Natural killer cell treated with Interleukin-12 subunit alpha and Interleukin-12 subunit beta and Interleukin-15 and Interleukin-18, amount 100 ng/mL, for 72 hours (primary cell): ENCODE data around the gene ZFAND3. TPM values are rescaled to one million over a fixed set of nuclear protein-coding genes. Genes with fewer than 3 reads are reported as not detected.

Experiments
- ATAC-seq, 2 donors: fragments of 150-1000 bp; cut with Tn5 transposase in 1 of 2; sonication (Bioruptor Pico), chemical (Tn5 transposase) in 1 of 2; 2 replicates each; pipeline ENCODE4 v1.10.0; 2021
- DNase-seq: peaks from one replicate; pipeline ENCODE4 v3.0.0; 2022; ENCODE audit warnings: low spot score
- H3K27ac Mint-ChIP-seq, 2 donors: 1 replicate in 1 of 2; 2 replicates in 1 of 2; pipeline ENCODE4 v1.8.0; 2022; ENCODE audit warnings: mixed read lengths in 2 of 2, mild to moderate bottlenecking in 1 of 2, moderate library complexity in 1 of 2
- H3K27me3 Mint-ChIP-seq, 2 donors: 1 replicate in 1 of 2; 2 replicates in 1 of 2; pipeline ENCODE4 v1.8.0; 2022; ENCODE audit warnings: mixed read lengths in 2 of 2
- H3K36me3 Mint-ChIP-seq: one replicate; pipeline ENCODE4 v1.8.0; 2022; ENCODE audit warnings: mixed read lengths
- H3K4me1 Mint-ChIP-seq, 2 donors: 1 replicate in 1 of 2; 2 replicates in 1 of 2; pipeline ENCODE4 v1.8.0; 2022; ENCODE audit warnings: low read depth in 2 of 2, mixed read lengths in 2 of 2, mild to moderate bottlenecking in 1 of 2
- H3K4me3 Mint-ChIP-seq: one replicate; pipeline ENCODE4 v1.8.0; 2022; ENCODE audit warnings: mixed read lengths
- H3K9me3 Mint-ChIP-seq: 2 replicates; pipeline ENCODE4 v1.8.0; 2022; ENCODE audit warnings: mixed read lengths
- total RNA-seq, 2 donors: library from RNA; stranded (reverse); gene quantifications; one replicate each; pipeline ENCODE4 v1.2.3, GENCODE V29; 2022

The ZFAND3 gene
- total RNA-seq, 2 donors from 2014 or later, result 51.0 to 100 TPM

DNA sequence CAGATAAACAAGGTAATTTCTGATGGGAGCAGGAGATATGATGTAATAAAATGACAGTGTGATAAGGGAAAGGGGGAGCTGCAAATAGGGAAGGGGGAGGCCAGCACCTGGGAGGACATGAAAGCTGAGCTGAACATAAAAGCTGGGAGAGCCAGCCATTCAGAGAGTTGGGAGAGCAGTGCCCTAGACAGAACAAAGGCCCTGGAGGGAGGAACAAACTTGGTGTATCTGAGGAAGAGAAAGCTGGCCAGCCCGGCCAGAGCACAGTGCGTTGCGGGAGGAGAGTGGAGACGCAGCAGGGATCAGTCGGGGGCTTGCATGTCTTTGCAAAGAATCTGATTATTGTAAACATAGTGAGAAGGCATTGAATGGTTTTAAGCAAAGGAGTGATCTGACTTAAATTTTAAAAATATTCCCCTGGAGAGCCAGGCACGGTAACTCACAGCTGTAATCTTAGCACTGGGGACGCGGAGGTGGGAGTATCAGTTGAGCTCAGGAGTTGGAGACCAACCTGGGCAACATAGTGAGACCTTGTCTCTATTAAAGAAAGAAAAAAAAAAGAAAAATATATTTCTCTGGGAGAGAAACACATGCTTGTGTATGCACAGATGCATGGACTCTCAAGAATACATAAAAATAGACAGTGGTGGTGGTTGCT is 318.2 kb downstream of the ZFAND3 start:
- DNase-seq (no peak), ATAC-seq (no peak)
- Mint-ChIP-seq H3K36me3 (no peaks in the 10 kb centered on the region), H3K4me3 (no peak overlapping the region), H3K27ac (no peak overlapping the region), H3K9me3 (no peaks in the 10 kb centered on the region), H3K4me1 (peaks cover 51% of the 10 kb centered on the region in 2 donors), H3K27me3 (no peaks in the 10 kb centered on the region)

DNA sequence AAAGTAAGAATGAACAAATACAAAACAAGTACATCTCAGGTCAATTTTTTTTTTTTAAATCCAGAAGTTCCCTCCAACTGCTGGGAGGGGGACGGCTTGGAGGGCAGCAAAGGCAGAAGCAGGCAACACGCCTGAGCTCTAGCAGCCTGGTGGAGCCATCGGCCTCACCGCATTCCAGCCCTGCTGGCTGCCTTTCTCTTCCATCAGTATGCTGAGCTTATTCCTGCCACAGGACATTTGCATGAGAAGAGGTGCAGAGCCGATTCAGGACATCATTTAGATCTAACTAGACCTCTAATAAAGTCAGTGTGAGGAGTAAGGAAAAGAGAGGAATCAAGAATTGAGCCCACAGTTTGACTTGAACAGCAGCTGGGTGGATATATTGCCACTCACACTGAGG is 318.8 kb downstream of the ZFAND3 start:
- Mint-ChIP-seq H3K27me3 (no peaks in the 10 kb centered on the region), H3K4me3 (no peak overlapping the region), H3K27ac (no peak overlapping the region), H3K9me3 (no peaks in the 10 kb centered on the region), H3K4me1 (peaks cover 45 to 46% of the 10 kb centered on the region in 2 donors), H3K36me3 (no peaks in the 10 kb centered on the region)
- no peak for DNase-seq
- no peak for ATAC-seq

DNA sequence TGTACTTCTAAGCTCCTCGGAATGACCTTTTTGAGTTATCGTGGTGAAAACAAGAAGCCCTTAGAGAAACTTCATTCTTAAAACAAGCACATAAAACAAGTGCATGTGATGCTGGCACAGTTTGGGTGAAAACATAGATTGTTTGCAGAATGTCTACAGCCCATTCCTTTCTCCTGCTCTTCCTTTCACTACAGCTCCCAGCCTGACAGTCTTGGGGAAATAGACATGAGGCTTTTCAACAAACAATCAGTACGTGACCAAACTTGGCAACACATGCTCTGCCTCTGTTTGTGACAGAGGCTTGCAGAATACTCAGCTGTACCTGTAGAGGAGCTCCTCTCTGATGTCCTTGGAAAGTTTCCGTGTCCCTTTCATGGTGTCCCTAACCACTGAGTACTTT is 321.6 kb downstream of the ZFAND3 start:
- Mint-ChIP-seq H3K27ac (no peak overlapping the region), H3K4me1 (peaks cover 43 to 48% of the 10 kb centered on the region in 2 donors)

DNA sequence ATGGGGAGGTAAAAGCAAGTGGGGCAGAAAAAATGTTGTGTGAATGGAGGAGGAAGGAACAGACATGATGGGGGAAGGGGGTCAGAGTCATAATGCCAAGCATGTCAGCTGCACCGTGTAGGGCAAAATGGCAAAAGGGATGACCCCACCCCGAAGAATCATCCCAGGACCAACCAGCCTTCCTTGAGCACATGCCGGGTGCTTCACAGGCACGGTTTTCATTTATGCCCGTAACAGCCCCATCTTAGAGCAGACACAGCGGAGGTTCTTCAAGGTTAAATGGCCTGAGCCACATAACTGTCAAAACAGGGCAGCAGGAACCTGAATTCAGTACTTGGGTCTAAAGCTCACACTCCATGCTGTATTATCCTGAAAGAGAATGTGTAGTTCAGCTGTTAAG is 322.2 kb downstream of the ZFAND3 start:
- Mint-ChIP-seq H3K9me3 (no peaks in the 10 kb centered on the region), H3K36me3 (no peaks in the 10 kb centered on the region), H3K27me3 (no peaks in the 10 kb centered on the region), H3K4me1 (peaks cover 45 to 54% of the 10 kb centered on the region in 2 donors), H3K27ac (no peak overlapping the region), H3K4me3 (no peak overlapping the region)
- ATAC-seq (no peak), DNase-seq (no peak)

More for the DNA sequence above, 321.6 kb downstream of the ZFAND3 start:
- no peak overlapping the region for H3K4me3 Mint-ChIP-seq
- ATAC-seq (no peak), DNase-seq (no peak)
- H3K36me3 Mint-ChIP-seq, result no peaks in the 10 kb centered on the region
- H3K9me3 Mint-ChIP-seq, result no peaks in the 10 kb centered on the region
- H3K27me3 Mint-ChIP-seq, result no peaks in the 10 kb centered on the region

DNA sequence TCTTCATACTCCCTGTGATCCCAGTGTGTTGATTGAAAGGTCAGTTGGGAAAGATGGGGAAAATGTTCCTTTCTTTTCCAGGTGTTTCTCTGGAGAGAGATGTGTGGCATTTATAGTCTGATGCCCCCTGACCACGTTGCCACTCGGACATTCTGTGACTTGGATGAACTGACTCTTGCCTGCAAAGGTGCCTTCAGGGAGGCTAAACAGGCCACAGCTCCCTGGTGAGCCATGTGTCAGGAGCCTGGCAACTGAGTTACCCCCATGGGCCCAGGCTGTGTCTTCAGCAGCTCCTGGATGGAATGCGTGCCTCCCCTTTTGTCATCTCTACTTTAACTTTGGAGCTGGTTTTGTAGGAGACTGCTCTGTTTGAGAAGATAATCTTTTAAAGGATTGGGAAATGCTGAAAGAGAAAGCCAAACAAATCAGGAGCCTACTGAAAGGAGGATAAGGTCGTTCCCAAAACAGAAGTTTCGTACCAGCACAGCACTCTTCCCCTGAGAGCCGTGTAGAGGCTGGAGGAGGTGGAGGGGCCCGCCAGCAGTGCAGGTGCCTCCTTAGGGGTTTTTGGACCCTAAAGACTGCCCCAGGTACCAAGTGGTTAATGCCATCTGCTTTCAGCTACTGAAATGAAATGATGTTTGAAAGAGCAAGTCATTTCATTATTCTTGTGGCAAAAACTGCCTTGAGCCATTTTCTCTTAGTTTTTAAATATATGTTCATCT is 322.8 kb downstream of the ZFAND3 start:
- H3K36me3 Mint-ChIP-seq, result no peaks in the 10 kb centered on the region
- H3K27me3 Mint-ChIP-seq, result no peaks in the 10 kb centered on the region
- no peak overlapping the region for H3K4me3 Mint-ChIP-seq
- peaks cover 48 to 54% of the 10 kb centered on the region in 2 donors for H3K4me1 Mint-ChIP-seq
- no peak overlapping the region for H3K27ac Mint-ChIP-seq
- DNase-seq, result no peak
- ATAC-seq, result no peak
- H3K9me3 Mint-ChIP-seq, result no peaks in the 10 kb centered on the region

DNA sequence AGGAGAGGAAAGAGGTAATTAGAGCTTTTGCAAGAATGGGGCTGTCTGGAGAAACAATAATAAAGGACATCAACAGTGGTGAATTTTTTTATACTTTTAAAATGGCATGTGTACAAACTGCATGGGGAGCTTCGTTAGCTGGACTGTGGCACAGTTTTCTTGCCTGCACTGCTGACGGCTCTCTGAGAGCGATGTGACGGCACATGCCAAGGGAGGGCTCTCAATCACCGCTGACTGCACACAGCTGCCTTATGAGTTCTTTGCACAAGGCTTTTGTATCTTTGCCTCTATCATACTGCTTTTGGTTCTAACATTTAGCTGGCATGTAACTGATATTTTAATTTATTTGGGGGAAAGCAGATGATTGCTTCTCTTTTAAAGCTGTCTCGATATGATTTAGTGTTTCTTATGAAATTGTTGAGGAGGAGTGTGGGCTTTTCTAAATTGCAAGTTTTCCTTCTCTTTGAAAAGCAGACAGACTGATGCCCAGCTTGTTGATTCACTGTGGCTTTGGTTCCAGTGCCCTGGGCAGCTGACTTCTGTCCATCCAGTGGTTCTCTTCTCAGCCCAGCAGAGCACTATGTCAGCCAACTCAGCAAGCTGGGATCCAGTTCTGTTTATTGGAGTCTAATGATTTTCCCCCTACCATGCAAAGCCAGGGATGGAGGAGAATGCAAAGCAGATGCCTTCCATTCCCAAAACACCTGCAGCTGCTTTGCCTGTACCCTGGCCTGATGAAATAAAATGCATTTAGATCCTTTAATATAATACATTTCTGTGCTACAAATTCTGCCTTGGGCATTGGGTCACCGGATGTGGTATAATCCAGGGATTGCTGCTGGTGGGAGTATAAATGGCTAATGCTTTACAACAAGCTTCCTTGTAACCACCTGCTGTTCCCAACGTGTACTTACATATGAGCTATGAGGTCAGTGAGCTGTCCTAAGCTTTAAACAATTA is 323.9 kb downstream of the ZFAND3 start:
- H3K4me3 Mint-ChIP-seq, result no peak overlapping the region
- no peak for DNase-seq
- H3K4me1 Mint-ChIP-seq, result peaks cover 53% of the 10 kb centered on the region in 2 donors
- H3K9me3 Mint-ChIP-seq, result no peaks in the 10 kb centered on the region
- H3K27me3 Mint-ChIP-seq, result no peaks in the 10 kb centered on the region
- no peak for ATAC-seq
- no peak overlapping the region for H3K27ac Mint-ChIP-seq
- H3K36me3 Mint-ChIP-seq, result no peaks in the 10 kb centered on the region

DNA sequence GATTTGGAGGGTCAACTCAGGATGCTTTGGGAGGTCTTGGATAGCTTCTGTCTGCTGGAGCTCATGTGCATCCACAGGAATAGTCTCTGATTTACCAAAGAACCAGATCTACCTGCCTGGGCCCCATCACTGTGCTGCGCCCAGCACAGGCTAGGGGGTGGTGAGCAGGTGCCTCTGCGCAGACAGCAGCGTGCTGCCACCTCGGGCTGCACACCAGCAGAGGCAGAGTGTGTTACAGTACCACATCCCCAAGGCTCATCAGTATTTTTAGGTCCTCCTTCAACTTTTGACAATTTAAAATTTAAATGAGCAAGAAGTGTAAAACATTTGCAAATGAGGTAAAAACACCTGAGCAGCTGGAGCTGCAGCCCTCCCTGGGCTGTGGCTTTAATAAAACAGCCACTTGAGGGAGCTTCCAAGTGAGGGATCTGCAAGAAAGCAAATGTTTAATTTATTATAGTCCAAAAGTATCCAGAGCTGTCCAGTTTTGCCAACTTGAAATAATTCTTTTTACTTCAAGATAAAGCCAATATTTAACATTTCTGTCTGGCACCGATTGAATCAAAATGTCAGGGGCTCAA is 324.9 kb downstream of the ZFAND3 start:
- Mint-ChIP-seq H3K27ac (no peak overlapping the region), H3K9me3 (no peaks in the 10 kb centered on the region), H3K27me3 (no peaks in the 10 kb centered on the region), H3K36me3 (no peaks in the 10 kb centered on the region), H3K4me3 (no peak overlapping the region), H3K4me1 (peaks cover 46 to 51% of the 10 kb centered on the region in 2 donors)
- ATAC-seq, result no peak
- DNase-seq, result no peak

DNA sequence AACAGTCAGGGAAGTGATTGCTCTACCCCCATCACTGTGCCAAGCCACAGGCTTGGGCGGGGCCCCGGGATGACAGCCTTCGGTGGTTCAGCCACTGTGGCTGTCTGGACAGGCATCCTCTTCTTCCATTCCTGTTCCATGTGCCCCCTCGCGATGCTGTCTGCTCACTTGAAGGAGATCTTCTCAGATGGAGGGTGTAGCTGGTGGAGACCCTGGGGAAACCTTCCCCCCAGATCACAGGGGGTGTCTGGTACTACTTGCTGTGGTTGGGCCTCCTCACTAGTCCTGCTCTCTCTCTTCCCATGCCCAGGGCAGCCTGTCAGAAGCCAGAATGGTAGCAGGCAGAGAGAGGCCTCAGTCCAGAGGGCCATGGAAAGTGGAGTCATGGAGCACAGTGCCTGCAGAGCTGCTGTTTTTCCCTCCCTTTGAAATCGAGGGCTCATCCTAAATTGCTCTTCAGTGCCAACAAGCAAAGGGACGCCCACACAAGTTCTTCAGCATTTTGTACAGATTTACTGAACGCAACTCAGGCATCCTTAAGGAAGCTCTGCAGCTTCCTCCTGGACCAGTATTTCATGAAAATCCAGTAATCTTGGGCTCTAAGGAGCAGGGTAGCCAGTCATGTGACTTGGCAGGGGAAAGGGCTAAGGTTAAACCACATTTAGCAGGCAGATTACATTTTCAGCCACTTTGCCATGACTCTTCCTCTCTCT is 326.6 kb downstream of the ZFAND3 start:
- Mint-ChIP-seq H3K36me3 (no peaks in the 10 kb centered on the region), H3K4me1 (peaks cover 37 to 42% of the 10 kb centered on the region in 2 donors), H3K27me3 (no peaks in the 10 kb centered on the region), H3K4me3 (no peak overlapping the region), H3K27ac (peak overlapping the region in 1 of 2 donors; percentile 40), H3K9me3 (no peaks in the 10 kb centered on the region)
- ATAC-seq (no peak), DNase-seq (no peak)

DNA sequence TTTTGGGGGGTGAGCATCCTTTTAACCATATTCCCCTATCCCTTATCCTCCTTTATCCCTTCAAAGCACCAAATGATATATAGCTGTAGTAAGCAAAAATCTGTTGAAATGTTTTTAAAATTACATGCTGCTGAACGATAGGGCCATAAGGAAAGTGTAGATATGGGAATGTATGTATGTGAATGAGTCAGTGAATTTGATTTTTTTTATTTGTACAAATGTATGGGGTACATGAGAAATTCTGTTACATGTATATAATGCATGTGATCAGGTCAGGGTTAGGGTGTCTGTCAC is 327.2 kb downstream of the ZFAND3 start:
- Mint-ChIP-seq H3K4me1 (peaks cover 32 to 40% of the 10 kb centered on the region in 2 donors), H3K27ac (peak overlapping the region in 1 of 2 donors; percentile 40), H3K36me3 (no peaks in the 10 kb centered on the region), H3K9me3 (no peaks in the 10 kb centered on the region), H3K27me3 (no peaks in the 10 kb centered on the region), H3K4me3 (no peak overlapping the region)
- ATAC-seq (no peak), DNase-seq (no peak)

DNA sequence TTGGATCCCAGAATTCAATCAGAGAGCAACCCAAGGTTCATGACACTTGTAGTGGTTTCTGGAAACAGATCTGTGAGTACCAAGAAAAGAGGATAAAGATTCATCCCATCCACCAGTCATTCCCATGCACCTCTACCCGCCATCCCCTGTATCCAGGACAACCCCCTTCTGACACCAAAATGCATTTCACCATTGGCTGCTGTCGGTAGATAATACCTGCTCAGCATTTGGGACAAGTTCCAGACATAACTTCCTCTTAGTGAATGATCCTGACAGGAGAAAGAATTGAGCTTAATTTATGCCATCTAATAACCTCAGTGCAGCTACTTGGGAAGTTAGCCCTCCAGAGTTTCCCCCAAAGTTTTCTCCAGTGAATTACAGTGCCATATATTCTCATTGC is 329.1 kb downstream of the ZFAND3 start:
- Mint-ChIP-seq H3K4me3 (no peak overlapping the region), H3K36me3 (no peaks in the 10 kb centered on the region), H3K4me1 (peaks cover 31 to 44% of the 10 kb centered on the region in 2 donors), H3K27ac (no peak overlapping the region), H3K9me3 (no peaks in the 10 kb centered on the region), H3K27me3 (no peaks in the 10 kb centered on the region)
- ATAC-seq (no peak), DNase-seq (no peak)

DNA sequence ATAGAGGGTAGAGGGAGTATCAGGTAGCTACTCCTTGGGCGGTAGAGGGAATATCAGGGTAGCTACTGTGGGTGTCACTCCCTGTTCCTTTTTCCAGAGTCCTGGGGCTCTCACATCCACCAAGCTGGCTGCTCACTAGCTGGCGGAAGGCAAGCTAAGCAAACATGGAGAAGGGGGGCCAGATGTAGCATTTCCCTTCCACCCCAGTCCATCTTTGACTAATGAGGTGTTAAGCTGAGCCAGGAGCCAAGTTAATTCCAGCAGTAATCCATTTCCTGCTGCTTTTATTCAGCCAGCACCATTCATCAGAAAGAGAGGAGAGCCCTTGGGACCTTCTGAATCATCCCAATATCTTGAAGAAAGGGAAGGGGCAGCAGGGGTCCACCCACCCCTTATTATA is 330.0 kb downstream of the ZFAND3 start:
- DNase-seq (no peak), ATAC-seq (no peak)
- no peaks in the 10 kb centered on the region for H3K36me3 Mint-ChIP-seq
- H3K9me3 Mint-ChIP-seq, result no peaks in the 10 kb centered on the region
- peaks cover 27 to 44% of the 10 kb centered on the region in 2 donors for H3K4me1 Mint-ChIP-seq
- no peak overlapping the region for H3K27ac Mint-ChIP-seq
- no peak overlapping the region for H3K4me3 Mint-ChIP-seq
- no peaks in the 10 kb centered on the region for H3K27me3 Mint-ChIP-seq

DNA sequence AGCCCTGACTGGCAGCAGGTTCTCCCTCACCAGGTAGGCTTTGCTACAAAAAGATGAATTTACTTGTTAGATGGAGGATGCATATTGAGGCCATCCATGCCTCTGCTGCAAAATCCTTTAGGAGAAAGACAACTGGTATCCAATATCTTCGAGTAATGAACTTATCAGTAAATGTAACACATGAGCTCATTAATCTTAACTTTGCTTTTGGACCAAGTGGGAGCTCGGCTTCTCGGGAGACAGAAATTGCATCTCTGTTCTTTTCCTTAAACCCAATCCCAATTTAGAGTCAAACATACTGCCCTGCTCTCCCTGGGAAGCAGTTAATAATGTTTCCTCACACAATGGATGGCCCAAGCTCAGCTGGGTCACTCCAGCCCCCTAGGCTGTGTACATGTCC is 330.5 kb downstream of the ZFAND3 start:
- no peak for DNase-seq
- no peaks in the 10 kb centered on the region for H3K27me3 Mint-ChIP-seq
- no peaks in the 10 kb centered on the region for H3K36me3 Mint-ChIP-seq
- H3K9me3 Mint-ChIP-seq, result no peaks in the 10 kb centered on the region
- no peak overlapping the region for H3K4me3 Mint-ChIP-seq
- peaks cover 30 to 47% of the 10 kb centered on the region in 2 donors for H3K4me1 Mint-ChIP-seq
- ATAC-seq, result no peak
- H3K27ac Mint-ChIP-seq, result no peak overlapping the region

DNA sequence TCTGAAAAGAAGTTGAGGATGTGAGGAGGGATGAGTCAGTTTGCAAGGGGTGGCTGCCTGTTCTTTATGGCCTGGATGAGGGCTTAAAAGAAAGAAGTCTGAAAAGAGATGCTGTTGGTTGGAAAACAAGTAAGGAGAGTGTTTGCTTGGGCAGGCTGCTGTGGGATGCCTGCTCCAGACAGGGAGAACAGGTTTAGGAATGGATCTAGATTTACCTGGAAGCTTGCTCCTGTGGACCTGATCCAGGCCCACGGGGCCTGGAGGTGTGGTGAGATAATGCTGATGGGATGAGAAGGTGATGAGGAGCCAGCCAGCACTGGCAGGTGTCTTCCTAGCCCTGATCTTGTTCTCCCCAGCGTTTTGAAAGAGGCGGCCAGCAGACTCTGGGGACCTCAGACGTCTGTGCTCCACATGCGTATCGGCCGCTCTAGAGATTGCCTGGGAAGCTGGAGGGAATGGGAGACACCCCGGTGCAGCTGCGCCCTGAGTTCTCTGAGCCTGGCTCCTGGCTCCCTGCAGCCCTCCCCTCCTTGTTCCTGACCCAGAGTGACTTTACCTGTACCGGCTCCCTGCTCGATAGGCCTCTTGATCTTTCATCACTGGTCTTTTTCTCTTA is 331.3 kb downstream of the ZFAND3 start:
- Mint-ChIP-seq H3K27ac (peak overlapping the region in 1 of 2 donors; percentile 13), H3K36me3 (no peaks in the 10 kb centered on the region), H3K9me3 (no peaks in the 10 kb centered on the region), H3K4me3 (no peak overlapping the region), H3K27me3 (no peaks in the 10 kb centered on the region), H3K4me1 (peaks cover 34 to 42% of the 10 kb centered on the region in 2 donors)
- no peak for DNase-seq
- ATAC-seq, result no peak
